ENCODE results near the gene DIABLO. TPM values are rescaled to one million over a fixed set of nuclear protein-coding genes. Genes with fewer than 3 reads are reported as not detected.
"Not testable (repeated sequence)": the region's sequence is repeated elsewhere in the genome, so short reads cannot be mapped to it uniquely, and the experiment has no call there.

Gene DIABLO
- total RNA-seq, 2 experiments from 2014 or later: 46.3 to 47.0 TPM

GRCh38 chr12:122202811-122203210 lies 23.0 kb downstream of the DIABLO start:
- DNase-seq; H3K27ac Mint-ChIP-seq; CTCF ChIA-PET; H3K9me3 Mint-ChIP-seq (ENCODE audit: low read depth); H3K36me3 Mint-ChIP-seq (ENCODE audit: low read depth); ATAC-seq: not testable (repeated sequence)
- POLR2A ChIA-PET: interaction anchor here (1.0 kb wide), 1 partner anchor 23 kb away, joined by 3 read pairs; the partner anchor contains the start of gene DIABLO
- Mint-ChIP-seq H3K27me3 (peaks cover 17% of the 10 kb centered on the region), H3K4me3 (peak overlapping the region; percentile 74), H3K4me1 (peaks cover 15% of the 10 kb centered on the region)
- intact Hi-C loops (cut with DNase I, micrococcal nuclease): loop anchor here in 1 of 2 experiments (1.0 kb wide), 3 partner anchors 23 to 364 kb away; partner anchors contain the start of genes DIABLO and VPS33A

GRCh38 chr12:122202017-122202416 lies 23.8 kb downstream of the DIABLO start:
- H3K4me3 Mint-ChIP-seq: no peak overlapping the region

GRCh38 chr12:122201381-122201780 lies 24.5 kb downstream of the DIABLO start:
- DNase-seq (no peak), ATAC-seq (no peak)
- H3K4me1 Mint-ChIP-seq: peaks cover 20% of the 10 kb centered on the region
- ChIA-PET CTCF (interaction anchor here (1.0 kb wide), 1 partner anchor 113 kb away, joined by 5 read pairs; no protein-coding TSS in a partner anchor), POLR2A (no interaction called here)
- no peaks in the 10 kb centered on the region for H3K9me3 Mint-ChIP-seq (ENCODE audit: low read depth)
- H3K4me3 Mint-ChIP-seq: no peak overlapping the region
- H3K27me3 Mint-ChIP-seq: peaks cover 24% of the 10 kb centered on the region
- no peak overlapping the region for H3K27ac Mint-ChIP-seq
- intact Hi-C loops (cut with DNase I, micrococcal nuclease): no loop called here
- H3K36me3 Mint-ChIP-seq (ENCODE audit: low read depth): no peaks in the 10 kb centered on the region

More at GRCh38 chr12:122202017-122202416, 23.8 kb downstream of the DIABLO start:
- Mint-ChIP-seq H3K4me1 (peaks cover 20% of the 10 kb centered on the region), H3K9me3 (ENCODE audit: low read depth) (no peaks in the 10 kb centered on the region), H3K27ac (no peak overlapping the region), H3K36me3 (ENCODE audit: low read depth) (no peaks in the 10 kb centered on the region), H3K27me3 (peaks cover 21% of the 10 kb centered on the region)
- ChIA-PET POLR2A (no interaction called here), CTCF (interaction anchor here (1.0 kb wide), 1 partner anchor 114 kb away, joined by 5 read pairs; no protein-coding TSS in a partner anchor)
- ATAC-seq: no peak
- no peak for DNase-seq
- intact Hi-C loops (cut with DNase I, micrococcal nuclease): no loop called here

- no peak overlapping the region for H3K27ac Mint-ChIP-seq
- intact Hi-C loops (cut with DNase I, micrococcal nuclease): no loop called here
- ATAC-seq (no peak), DNase-seq (no peak)
- no peak overlapping the region for H3K4me3 Mint-ChIP-seq
- no peaks in the 10 kb centered on the region for H3K9me3 Mint-ChIP-seq (ENCODE audit: low read depth)
- no peaks in the 10 kb centered on the region for H3K36me3 Mint-ChIP-seq (ENCODE audit: low read depth)
- ChIA-PET POLR2A (no interaction called here), CTCF (interaction anchor here (0.6 kb wide), 1 partner anchor 633 kb away, joined by 5 read pairs; no protein-coding TSS in a partner anchor)
- peaks cover 24% of the 10 kb centered on the region for H3K27me3 Mint-ChIP-seq
- H3K4me1 Mint-ChIP-seq: peaks cover 20% of the 10 kb centered on the region
These were observed 25.2 kb downstream of the DIABLO start for GRCh38 chr12:122200541-122201175.

- ATAC-seq (no peak), DNase-seq (no peak)
- H3K9me3 Mint-ChIP-seq (ENCODE audit: low read depth): peaks cover 3% of the 10 kb centered on the region
- intact Hi-C loops (cut with DNase I, micrococcal nuclease): loop anchor here in 1 of 2 experiments (10.0 kb wide), 1 partner anchor 285 kb away; the partner anchor contains the start of gene CFAP251
- peaks cover 18% of the 10 kb centered on the region for H3K4me1 Mint-ChIP-seq
- no peak overlapping the region for H3K27ac Mint-ChIP-seq
- CTCF ChIA-PET: no interaction called here
- POLR2A ChIA-PET: no interaction called here
- H3K27me3 Mint-ChIP-seq: peaks cover 20% of the 10 kb centered on the region
- H3K4me3 Mint-ChIP-seq: no peak overlapping the region
- no peaks in the 10 kb centered on the region for H3K36me3 Mint-ChIP-seq (ENCODE audit: low read depth)
These were observed 26.1 kb downstream of the DIABLO start for GRCh38 chr12:122199484-122200355.

- peak overlapping the region; percentile 82 for H3K27ac Mint-ChIP-seq
- no peak for DNase-seq
These were observed 28.3 kb downstream of the DIABLO start for GRCh38 chr12:122197612-122197966.

GRCh38 chr12:122195405-122195804 lies 30.4 kb downstream of the DIABLO start:
- peaks cover 3% of the 10 kb centered on the region for H3K9me3 Mint-ChIP-seq (ENCODE audit: low read depth)

More at GRCh38 chr12:122197612-122197966, 28.3 kb downstream of the DIABLO start:
- Mint-ChIP-seq H3K27me3 (peaks cover 13% of the 10 kb centered on the region), H3K36me3 (ENCODE audit: low read depth) (no peaks in the 10 kb centered on the region), H3K9me3 (ENCODE audit: low read depth) (peaks cover 3% of the 10 kb centered on the region), H3K4me3 (peak overlapping the region; percentile 5), H3K4me1 (peaks cover 10% of the 10 kb centered on the region)
- peak; percentile 79 for ATAC-seq
- ChIA-PET CTCF (no interaction called here), POLR2A (no interaction called here)
- intact Hi-C loops (cut with DNase I, micrococcal nuclease): loop anchor here in 1 of 2 experiments (10.0 kb wide), 1 partner anchor 283 kb away; the partner anchor contains the start of gene CFAP251

GRCh38 chr12:122194804-122195203 lies 31.0 kb downstream of the DIABLO start:
- no peak overlapping the region for H3K4me3 Mint-ChIP-seq
- ChIA-PET POLR2A (no interaction called here), CTCF (interaction anchor here (0.5 to 1.2 kb wide), 3 partner anchors 70 to 340 kb away, joined by 3 read pairs; no protein-coding TSS in a partner anchor)
- DNase-seq (no peak), ATAC-seq (no peak)
- no peaks in the 10 kb centered on the region for H3K36me3 Mint-ChIP-seq (ENCODE audit: low read depth)
- peaks cover 3% of the 10 kb centered on the region for H3K9me3 Mint-ChIP-seq (ENCODE audit: low read depth)
- no peak overlapping the region for H3K27ac Mint-ChIP-seq
- H3K4me1 Mint-ChIP-seq: peaks cover 8% of the 10 kb centered on the region
- H3K27me3 Mint-ChIP-seq: peaks cover 12% of the 10 kb centered on the region
- intact Hi-C loops (cut with DNase I, micrococcal nuclease): loop anchor here (5.0 to 10.0 kb wide), 3 partner anchors 38 to 280 kb away; partner anchors contain the start of gene CFAP251 (in 2 of the 2)

More at GRCh38 chr12:122195405-122195804, 30.4 kb downstream of the DIABLO start:
- CTCF ChIA-PET: interaction anchor here (0.6 to 1.2 kb wide), 4 partner anchors 22 to 339 kb away, joined by 3 read pairs; no protein-coding TSS in a partner anchor
- Mint-ChIP-seq H3K4me1 (peaks cover 8% of the 10 kb centered on the region), H3K27me3 (peaks cover 12% of the 10 kb centered on the region), H3K36me3 (ENCODE audit: low read depth) (no peaks in the 10 kb centered on the region), H3K4me3 (no peak overlapping the region), H3K27ac (no peak overlapping the region)
- intact Hi-C loops (cut with DNase I, micrococcal nuclease): loop anchor here in 1 of 2 experiments (10.0 kb wide), 1 partner anchor 281 kb away; the partner anchor contains the start of gene CFAP251
- DNase-seq (no peak), ATAC-seq (no peak)
- POLR2A ChIA-PET: interaction anchor here (0.6 kb wide), 1 partner anchor 90 kb away, joined by 4 read pairs; no protein-coding TSS in a partner anchor

GRCh38 chr12:122192441-122192840 lies 33.4 kb downstream of the DIABLO start:
- Mint-ChIP-seq H3K27me3 (peaks cover 7% of the 10 kb centered on the region), H3K4me1 (peaks cover 2% of the 10 kb centered on the region), H3K9me3 (ENCODE audit: low read depth) (peaks cover 3% of the 10 kb centered on the region), H3K27ac (no peak overlapping the region), H3K4me3 (no peak overlapping the region), H3K36me3 (ENCODE audit: low read depth) (no peaks in the 10 kb centered on the region)
- intact Hi-C loops (cut with DNase I, micrococcal nuclease): loop anchor here (5.0 to 10.0 kb wide), 3 partner anchors 35 to 278 kb away; partner anchors contain the start of gene CFAP251 (in 2 of the 2)
- DNase-seq (no peak), ATAC-seq (no peak)
- ChIA-PET POLR2A (interaction anchor here (0.7 kb wide), 1 partner anchor 1628 kb away, joined by 3 read pairs; no protein-coding TSS in a partner anchor), CTCF (interaction anchor here (0.8 to 2.5 kb wide), 6 partner anchors 12 to 150 kb away, joined by 3 to 11 read pairs (median 4); no protein-coding TSS in a partner anchor)

GRCh38 chr12:122190842-122191668 lies 34.8 kb downstream of the DIABLO start:
- Mint-ChIP-seq H3K27me3 (peaks cover 2% of the 10 kb centered on the region), H3K27ac (no peak overlapping the region), H3K9me3 (ENCODE audit: low read depth) (peaks cover 3% of the 10 kb centered on the region), H3K36me3 (ENCODE audit: low read depth) (no peaks in the 10 kb centered on the region), H3K4me3 (no peak overlapping the region), H3K4me1 (no peaks in the 10 kb centered on the region)
- ChIA-PET POLR2A (interaction anchor here (0.5 kb wide), 1 partner anchor 59 kb away, joined by 4 read pairs; no protein-coding TSS in a partner anchor), CTCF (interaction anchor here (0.5 to 2.5 kb wide), 15 partner anchors 9 to 273 kb away, joined by 3 to 11 read pairs (median 3); partner anchors contain the start of genes CFAP251 and LRRC43)
- DNase-seq (peak; percentile 86), ATAC-seq (peak; percentile 93)
- intact Hi-C loops (cut with DNase I, micrococcal nuclease): loop anchor here (1.0 to 10.0 kb wide), 7 partner anchors 31 to 276 kb away; partner anchors contain the start of gene CFAP251 (in 2 of the 2)

All from activated CD4-positive, alpha-beta T cell treated with anti-CD3 and anti-CD28 coated beads for 36 hours (primary cell).